KOPT-K1 (cell line): ENCODE results near the gene MEIOB.

Source experiments
- H3K27ac ChIP-seq: fragments of 200-600 bp; sonication (generic); 2 replicates; pipeline ENCODE4 v1.5.1; 2016; ENCODE audit warnings: antibody characterized with exemption, mild to moderate bottlenecking, low read depth, low read length; ENCODE audit not compliant: poor library complexity, severe bottlenecking
- H3K36me3 ChIP-seq: fragments of 200-600 bp; sonication (generic); 2 replicates; pipeline ENCODE4 v1.5.1; 2017; ENCODE audit warnings: antibody characterized with exemption, mild to moderate bottlenecking, low read length, moderate library complexity; ENCODE audit not compliant: insufficient read depth
- H3K9me3 ChIP-seq: fragments of 200-600 bp; sonication (generic); 2 replicates; pipeline ENCODE4 v1.5.1; 2017; ENCODE audit warnings: antibody characterized with exemption, low read length, mild to moderate bottlenecking; ENCODE audit not compliant: insufficient read depth, poor library complexity, severe bottlenecking

Gene MEIOB

DNA sequence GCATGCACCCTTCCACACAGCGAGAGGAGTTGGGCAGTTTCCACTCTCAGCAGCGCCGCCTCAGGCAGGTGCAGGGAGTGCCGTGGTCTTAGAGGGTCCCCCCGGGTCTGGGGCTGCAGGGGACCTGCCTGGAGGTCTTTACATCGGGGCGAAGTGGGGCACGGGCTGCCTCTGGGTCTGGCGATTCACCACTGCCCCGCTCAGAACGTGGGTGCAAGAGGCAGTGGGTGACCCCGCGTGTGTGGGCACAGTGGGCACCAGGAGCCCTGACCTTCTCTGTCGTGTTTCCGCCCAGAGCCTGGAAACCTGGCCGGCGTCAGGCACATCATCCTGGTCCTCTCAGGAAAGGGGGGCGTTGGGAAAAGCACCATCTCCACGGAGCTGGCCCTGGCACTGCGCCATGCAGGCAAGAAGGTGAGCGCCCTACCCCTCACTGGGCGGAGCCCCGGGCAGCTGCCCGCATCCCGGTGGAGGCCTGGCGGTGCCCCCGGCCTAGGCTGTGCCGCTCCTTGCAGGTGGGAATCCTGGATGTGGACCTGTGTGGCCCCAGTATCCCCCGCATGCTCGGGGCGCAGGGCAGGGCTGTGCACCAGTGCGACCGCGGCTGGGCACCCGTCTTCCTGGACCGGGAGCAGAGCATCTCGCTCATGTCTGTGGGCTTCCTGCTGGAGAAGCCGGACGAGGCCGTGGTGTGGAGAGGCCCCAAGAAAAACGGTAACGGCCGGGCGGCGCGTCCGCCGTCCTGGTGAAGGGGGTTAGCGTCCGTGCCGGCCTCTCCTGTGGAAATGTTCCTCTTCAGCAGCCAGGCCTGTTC, 85.5 kb downstream of the MEIOB start:
- Histone ChIP-seq H3K27ac (no peak overlapping the region), H3K36me3 (peaks cover 66% of the 10 kb centered on the region), H3K9me3 (no peaks in the 10 kb centered on the region)

GRCh38 chr16:1785846-1786170, 86.2 kb downstream of the MEIOB start:
- H3K36me3 ChIP-seq: peaks cover 61% of the 10 kb centered on the region
- no peaks in the 10 kb centered on the region for H3K9me3 ChIP-seq
- H3K27ac ChIP-seq: no peak overlapping the region

- no peaks in the 10 kb centered on the region for H3K9me3 ChIP-seq
- no peak overlapping the region for H3K27ac ChIP-seq
- peaks cover 58% of the 10 kb centered on the region for H3K36me3 ChIP-seq
Observed at GRCh38 chr16:1784977-1785845, 86.8 kb downstream of the MEIOB start.
